ENCODE results near the gene AGPS. TPM values are rescaled to one million over a fixed set of nuclear protein-coding genes. Genes with fewer than 3 reads are reported as not detected.

The AGPS gene
- total and polyA plus RNA-seq, 9 of the 15 experiments (the other 6 are each of a cell fraction or from before 2014, with no cell fraction given): 15.5 to 211 (median 63.1) TPM

- no peak for TF ChIP-seq ZBTB43 (CRISPR knock-in tag; IDR thresholded peaks at IDR 0.05)
- TF ChIP-seq, protein P1, sequence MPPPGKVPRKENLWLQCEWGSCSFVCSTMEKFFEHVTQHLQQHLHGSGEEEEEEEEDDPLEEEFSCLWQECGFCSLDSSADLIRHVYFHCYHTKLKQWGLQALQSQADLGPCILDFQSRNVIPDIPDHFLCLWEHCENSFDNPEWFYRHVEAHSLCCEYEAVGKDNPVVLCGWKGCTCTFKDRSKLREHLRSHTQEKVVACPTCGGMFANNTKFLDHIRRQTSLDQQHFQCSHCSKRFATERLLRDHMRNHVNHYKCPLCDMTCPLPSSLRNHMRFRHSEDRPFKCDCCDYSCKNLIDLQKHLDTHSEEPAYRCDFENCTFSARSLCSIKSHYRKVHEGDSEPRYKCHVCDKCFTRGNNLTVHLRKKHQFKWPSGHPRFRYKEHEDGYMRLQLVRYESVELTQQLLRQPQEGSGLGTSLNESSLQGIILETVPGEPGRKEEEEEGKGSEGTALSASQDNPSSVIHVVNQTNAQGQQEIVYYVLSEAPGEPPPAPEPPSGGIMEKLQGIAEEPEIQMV (tag; conservative IDR thresholded peaks at IDR 0.05; ENCODE audit: low read depth): no peak
- TF ChIP-seq ZNF354B (CRISPR knock-in tag; IDR thresholded peaks at IDR 0.05): peak; percentile 21; the same call in 1 of the 2 replicates
- TF ChIP-seq ELK3 (CRISPR knock-in tag; IDR thresholded peaks at IDR 0.05): 0 out of 2 replicates have a peak, but pooled peaks have one; percentile 26
- TF ChIP-seq FOXA3 (CRISPR knock-in tag; conservative IDR thresholded peaks at IDR 0.05 in 1 of 2, IDR thresholded peaks at IDR 0.05 in 1 of 2): 0 out of 4 replicates have a peak, but pooled peaks of 1 of the 2 experiments have one; percentile 29
- TF ChIP-seq, protein P2, sequence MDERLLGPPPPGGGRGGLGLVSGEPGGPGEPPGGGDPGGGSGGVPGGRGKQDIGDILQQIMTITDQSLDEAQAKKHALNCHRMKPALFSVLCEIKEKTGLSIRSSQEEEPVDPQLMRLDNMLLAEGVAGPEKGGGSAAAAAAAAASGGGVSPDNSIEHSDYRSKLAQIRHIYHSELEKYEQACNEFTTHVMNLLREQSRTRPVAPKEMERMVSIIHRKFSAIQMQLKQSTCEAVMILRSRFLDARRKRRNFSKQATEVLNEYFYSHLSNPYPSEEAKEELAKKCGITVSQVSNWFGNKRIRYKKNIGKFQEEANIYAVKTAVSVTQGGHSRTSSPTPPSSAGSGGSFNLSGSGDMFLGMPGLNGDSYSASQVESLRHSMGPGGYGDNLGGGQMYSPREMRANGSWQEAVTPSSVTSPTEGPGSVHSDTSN (CRISPR knock-in tag; IDR thresholded peaks at IDR 0.05; ENCODE audit: low read depth): no peak
- TF ChIP-seq, protein P2 (tag; conservative IDR thresholded peaks at IDR 0.05; ENCODE audit: low read depth): no peak
- no peak for TF ChIP-seq SUPT5H (IDR thresholded peaks at IDR 0.05)
- TF ChIP-seq RBFOX2 (IDR thresholded peaks at IDR 0.05; ENCODE audit: low read depth, low read length): no peak
- no peak for TF ChIP-seq TAF7 (tag; IDR thresholded peaks at IDR 0.05)
- TF ChIP-seq HDAC8 (tag; IDR thresholded peaks at IDR 0.05): no peak
- 0 out of 2 replicates have a peak, but pooled peaks have one; percentile 29 for TF ChIP-seq ZNF212 (CRISPR knock-in tag; IDR thresholded peaks at IDR 0.05)
- TF ChIP-seq ELF2 (CRISPR knock-in tag; IDR thresholded peaks at IDR 0.05): peak; percentile 74
- no peak for TF ChIP-seq KAT8 (IDR thresholded peaks at IDR 0.05; ENCODE audit: low read depth)
- no peak for TF ChIP-seq RCOR1 (IDR thresholded peaks at IDR 0.05; ENCODE audit: borderline replicate concordance in 1 of 2, low read depth in 2 of 2, low read length in 2 of 2)
- peak; percentile 68; the same call in 1 of the 2 replicates for TF ChIP-seq ZNF449 (CRISPR knock-in tag; IDR thresholded peaks at IDR 0.05)
- TF ChIP-seq HIVEP1 (CRISPR knock-in tag; IDR thresholded peaks at IDR 0.05): 0 out of 2 replicates have a peak, but pooled peaks have one; percentile 20
- TF ChIP-seq GMEB1 (CRISPR knock-in tag; IDR thresholded peaks at IDR 0.05): 0 out of 2 replicates have a peak, but pooled peaks have one; percentile 11
Measured at GRCh38 chr2:177549171-177549570, 156.6 kb downstream of the AGPS start (continued).
